HG02870 (cell line): ENCODE data around the gene CARD16.
A peak's percentile ranks its signal among the peaks of the same experiment; 100 is the strongest.
"Not testable (repeated sequence)": the region's sequence is repeated elsewhere in the genome, so short reads cannot be mapped to it uniquely, and the experiment has no call there.

Source experiments
- ATAC-seq: cut with Tn5 transposase; IDR thresholded peaks from one replicate; pipeline ENCODE4 v1.9.1; 2021; ENCODE audit warnings: mild to moderate bottlenecking, moderate library complexity; ENCODE audit not compliant: unreplicated experiment

Gene CARD16

DNA sequence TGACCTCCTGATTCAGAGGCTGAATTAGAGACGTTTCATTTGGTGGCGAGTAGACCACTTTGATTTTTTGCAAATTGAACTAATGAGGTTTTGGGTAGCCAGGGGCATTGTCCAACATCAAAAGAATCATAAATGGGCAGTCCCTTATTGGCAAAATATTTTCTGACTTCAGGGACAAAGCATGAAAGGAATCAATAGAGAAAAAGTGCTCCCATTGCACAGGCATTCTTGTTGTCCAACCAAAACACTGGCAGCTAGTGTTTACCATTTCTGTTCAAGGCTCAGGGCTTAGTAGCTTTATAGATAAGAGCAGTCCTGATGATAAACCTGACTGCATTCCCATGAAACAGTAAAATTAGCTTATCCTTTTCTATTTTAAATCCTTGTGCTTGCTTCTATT, 6.4 kb upstream of the CARD16 start:
- no peak for ATAC-seq

DNA sequence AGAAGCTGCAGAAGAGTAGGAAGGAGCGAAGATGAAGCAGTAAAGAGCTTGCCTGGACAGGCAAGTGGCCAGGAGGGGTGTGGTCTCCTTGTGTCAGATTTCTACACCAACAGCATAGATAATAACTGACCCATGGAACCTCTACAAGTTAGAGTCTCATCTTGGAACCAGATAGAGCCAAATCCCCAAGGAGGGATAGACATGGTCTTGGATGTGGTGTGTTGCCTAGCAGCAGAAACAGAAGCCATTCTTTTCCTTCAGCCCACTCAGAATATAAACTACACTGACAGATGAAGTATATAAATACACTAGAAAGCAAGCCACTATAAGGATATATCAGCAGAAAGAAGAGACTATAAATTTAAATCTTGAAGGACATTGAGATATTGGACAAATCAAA, 4.3 kb upstream of the CARD16 start:
- no peak for ATAC-seq

DNA sequence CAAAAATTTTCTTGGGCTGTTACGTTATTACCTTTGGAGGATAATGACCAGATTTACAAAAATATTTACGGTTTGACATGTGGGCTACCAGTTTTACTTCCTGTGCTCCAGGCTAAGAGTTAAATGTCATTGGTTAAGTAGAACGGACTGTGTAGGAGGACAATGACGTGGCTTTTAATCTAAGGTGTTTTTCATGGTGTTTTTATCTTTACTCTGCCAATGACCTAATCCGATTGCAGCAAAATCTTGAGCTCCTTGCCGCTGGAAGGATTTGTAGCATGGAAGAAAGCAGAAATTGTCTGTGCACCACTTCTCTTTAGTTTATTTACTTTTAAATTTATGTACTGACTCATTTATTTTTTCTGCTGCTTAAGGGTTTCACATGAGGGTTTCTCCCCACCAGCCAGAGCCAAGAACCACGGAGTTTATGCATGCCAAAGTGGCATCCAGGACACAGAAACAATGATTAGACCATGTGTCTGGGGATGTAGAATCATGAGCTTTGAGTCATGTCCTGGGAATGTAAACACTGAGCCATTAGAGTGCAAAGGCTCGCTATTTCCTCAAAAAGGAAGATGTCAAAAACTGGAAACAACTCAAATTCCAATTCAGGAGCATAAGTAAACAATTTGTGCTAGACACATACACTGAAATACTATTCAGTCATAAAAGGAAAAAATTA, 1.9 kb upstream of the CARD16 start:
- ATAC-seq, result no peak

DNA sequence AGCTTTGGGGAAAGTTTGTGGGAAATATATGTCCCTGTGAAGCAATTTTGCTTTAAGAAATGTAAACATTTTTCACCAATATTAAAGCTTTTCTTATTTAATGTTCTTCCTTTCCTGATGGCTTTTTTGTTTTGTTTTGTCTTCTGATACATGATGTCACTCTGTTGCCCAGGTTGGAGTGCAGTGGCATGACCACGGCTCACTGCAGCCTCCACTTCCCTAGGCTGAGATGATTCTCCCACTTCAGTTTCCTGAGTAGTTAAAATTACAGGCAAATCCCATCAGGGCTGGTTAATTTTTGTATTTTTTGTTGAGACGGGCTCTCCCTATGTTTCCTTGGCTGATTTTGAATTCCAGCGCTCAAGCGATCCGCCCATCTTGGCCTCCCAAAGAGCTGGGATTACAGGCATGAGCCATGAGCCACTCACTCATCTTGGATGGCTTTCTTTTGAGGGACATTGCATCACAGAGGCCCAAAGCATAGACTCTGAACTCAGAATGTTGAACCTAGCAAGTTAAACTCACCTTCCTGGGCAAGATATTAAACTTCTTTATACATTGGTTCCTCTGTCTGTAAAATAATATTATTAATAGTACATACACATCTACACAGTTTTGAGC, 651 bp upstream of the CARD16 start:
- no peak for ATAC-seq

DNA sequence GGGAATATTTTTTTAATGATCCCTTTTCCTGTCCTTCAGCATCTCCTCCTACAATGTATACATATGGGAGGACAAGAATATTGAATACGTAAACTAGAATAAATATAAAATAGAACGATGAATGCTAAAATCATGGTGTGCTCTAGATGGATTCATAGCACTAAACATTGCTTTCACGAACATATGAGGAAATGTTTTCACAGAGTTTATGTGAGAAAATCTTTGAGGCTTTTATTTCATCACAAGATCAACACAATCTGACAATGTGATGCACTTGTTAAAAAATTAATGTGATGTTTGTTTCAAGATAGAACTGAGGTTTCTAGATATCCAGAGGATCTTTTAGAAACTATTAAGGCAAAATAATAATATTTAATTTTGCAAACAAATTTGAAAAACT, 3.0 kb downstream of the CARD16 start:
- ATAC-seq, result no peak

- no peak for ATAC-seq
These were observed 4.4 kb downstream of the CARD16 start for GRCh38 chr11:105040703-105041102.

- peak; percentile 84 for ATAC-seq
These were observed 10.1 kb downstream of the CARD16 start, which contains the start of gene CASP1 for GRCh38 chr11:105034813-105035620. Gene CASP1, minus strand, starts transcription at chr11:105035144. Its CDS starts 31 bp downstream, at chr11:105035113.

- not testable (repeated sequence) for ATAC-seq
These were observed 10.7 kb downstream of the CARD16 start for GRCh38 chr11:105034388-105034787.

DNA sequence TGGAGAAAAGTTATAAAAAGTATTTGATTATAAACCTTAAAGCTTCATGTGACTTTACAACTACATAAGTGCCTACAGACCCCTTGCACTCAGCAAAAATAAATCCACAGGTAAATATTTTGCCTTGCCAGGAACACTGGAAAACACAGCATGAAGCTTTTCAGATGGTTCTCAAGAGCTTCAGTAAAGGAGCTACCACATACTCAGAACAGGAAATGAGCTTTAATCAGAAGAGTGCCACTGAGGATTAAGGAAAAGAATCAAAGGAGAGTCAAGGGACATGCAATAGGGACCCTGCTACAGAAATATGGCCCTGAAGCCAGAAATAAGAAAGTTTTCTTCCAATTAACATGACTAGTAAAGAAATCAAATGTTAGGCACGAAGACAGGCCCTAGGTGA, 11.4 kb downstream of the CARD16 start:
- no peak for ATAC-seq

DNA sequence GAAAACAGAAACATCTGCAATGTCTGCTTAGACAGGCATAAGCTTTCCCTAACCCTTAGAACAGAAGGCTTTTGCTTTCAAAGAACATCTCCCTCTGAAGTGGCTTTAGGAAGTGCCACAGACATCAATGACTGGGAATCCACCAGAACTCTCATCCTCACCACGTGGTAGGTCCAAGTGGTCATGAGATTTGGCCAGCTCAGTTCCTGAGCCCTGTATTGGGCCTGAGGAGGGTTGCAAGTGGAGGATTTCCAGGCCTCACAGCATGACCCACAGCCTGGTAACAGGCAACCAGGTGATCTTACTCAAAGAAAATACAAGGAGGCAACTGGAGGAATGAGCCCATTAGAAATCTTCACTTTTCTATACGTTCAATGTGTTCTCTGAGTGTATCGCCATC, 11.8 kb downstream of the CARD16 start:
- no peak for ATAC-seq

- no peak for ATAC-seq
These were observed 12.6 kb downstream of the CARD16 start for GRCh38 chr11:105032495-105032894.

DNA sequence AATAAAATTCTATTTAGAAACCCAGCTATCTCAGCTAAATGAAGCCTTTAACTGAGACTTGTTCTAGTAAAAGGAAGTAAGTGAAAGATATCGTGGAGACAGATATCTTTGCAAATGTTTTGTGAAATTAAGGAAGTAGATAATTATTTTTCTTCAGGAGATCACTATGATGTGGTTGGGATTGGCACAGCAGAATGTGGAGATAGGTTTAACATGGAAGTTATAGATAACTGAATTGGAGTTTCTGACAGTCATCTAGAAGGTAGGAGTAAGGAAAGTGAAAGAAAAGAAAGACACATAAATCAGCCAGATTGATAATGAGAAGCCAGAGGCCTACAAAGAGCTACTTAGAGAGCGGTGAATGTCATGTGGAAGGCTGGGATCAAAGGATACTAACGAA, 17.5 kb downstream of the CARD16 start:
- ATAC-seq, result no peak

DNA sequence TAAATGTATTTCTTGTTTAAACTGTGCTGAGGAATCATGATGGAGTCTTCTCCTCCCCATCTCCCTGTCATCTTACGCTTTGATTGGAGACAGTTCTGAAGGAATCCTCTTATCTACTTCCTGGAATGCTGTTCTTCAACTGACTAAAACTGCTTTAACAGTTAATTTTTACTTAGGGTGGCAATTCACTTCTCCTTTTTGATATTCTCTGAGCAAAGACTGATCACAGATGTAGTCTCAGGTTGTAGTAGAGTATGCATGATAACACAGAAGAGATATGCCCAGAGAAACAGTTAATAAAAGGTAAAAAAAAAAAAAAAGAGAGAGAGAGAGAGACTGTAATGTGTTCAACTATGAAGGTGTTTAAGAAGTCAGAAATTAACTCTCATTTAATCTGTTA, 20.7 kb downstream of the CARD16 start:
- no peak for ATAC-seq

- no peak for ATAC-seq
These were observed 22.1 kb downstream of the CARD16 start, which contains the start of gene CASP5 for GRCh38 chr11:105023003-105023402. Gene CASP5, minus strand, starts transcription at chr11:105023168. Its CDS starts 32 bp downstream, at chr11:105023136.

GRCh38 chr11:105022527-105022926, 22.6 kb downstream of the CARD16 start:
- ATAC-seq, result no peak

GRCh38 chr11:105007463-105007862, 37.7 kb downstream of the CARD16 start:
- ATAC-seq, result no peak

DNA sequence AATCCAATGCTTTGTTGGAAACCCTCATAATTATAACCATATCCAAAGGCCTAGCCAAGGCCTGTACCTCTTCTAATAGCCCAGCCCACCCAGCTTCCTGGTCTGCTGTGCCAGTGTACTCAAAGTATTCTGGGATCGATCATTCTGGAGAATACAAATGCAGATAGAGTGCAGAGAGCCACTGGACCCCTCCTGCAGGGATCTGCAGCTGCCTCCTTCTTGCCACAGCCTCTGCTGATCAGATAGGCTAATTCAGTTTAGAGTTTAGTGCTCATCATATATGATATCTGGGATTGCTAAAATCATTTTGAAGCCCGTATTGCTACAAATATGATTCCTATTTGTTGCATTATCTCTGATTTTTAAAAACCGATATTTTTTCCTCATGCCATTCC, 39.7 kb downstream of the CARD16 start:
- ATAC-seq, result no peak

DNA sequence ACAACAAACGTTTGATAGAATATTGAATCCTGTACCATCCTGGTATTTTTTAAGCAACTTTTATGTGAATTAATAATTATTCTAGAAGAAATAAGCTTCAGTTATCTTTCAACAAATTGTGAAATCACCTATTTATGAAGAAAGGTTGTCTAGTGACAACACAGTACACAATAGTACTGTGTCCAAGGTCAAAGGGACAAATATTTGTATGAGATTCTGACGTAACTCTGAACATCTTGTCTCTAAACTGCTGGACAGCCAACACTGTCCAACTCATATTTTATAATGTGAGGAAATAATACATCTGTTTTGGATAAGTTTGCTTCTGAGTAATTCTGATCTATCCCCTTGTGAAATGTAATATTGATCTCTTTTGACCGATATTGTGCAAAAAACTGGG, 41.1 kb downstream of the CARD16 start:
- no peak for ATAC-seq

GRCh38 chr11:105003151-105003550, 42.0 kb downstream of the CARD16 start:
- ATAC-seq, result no peak

- ATAC-seq, result peak; percentile 86
These were observed 44.3 kb downstream of the CARD16 start for GRCh38 chr11:105000797-105001196.

DNA sequence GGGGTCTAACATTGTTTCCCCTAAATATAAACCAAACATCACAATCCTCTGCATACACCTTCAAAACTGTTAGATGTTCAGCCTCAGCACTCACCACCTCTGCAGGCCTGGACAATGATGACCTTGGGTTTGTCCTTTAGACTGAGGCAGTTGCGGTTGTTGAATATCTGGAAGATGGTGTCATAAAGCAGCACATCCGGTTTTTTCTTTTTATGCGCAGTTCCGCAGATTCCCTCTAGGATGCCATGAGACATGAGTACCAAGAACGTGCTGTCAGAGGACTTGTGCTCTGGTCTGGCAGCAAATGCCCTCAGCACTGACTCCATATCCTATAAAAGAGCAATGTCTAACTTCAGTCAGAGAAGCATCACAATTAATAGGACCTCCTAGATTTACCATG, 45.0 kb downstream of the CARD16 start:
- no peak for ATAC-seq

DNA sequence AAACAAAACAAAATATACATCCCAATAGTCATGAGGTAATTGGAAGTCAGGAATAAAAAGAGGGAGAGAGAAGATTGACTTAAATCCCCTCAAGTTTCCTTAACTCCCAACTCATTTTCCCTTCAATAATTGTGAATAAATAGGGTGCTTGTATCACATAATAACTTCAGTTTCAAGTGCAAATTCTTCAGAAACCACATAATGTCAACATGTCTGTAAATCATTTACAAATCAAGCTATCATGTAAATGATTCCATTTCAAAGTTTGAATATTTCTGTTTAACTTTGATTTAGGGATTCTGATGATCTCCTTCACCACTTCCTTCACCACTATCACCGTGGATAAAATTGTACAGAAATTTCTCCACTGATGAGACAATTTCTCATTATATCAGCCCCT, 45.4 kb downstream of the CARD16 start:
- ATAC-seq, result no peak
